Mesendoderm (in vitro differentiated cells): ENCODE measurements around the gene IGF1R.

Source experiments
- DNase-seq: peaks from one replicate; pipeline ENCODE4 v3.0.0; 2013
- H2AK5ac ChIP-seq: 2 replicates; pipeline ENCODE4 v1.6.1; 2013; ENCODE audit warnings: low read length, inconsistent platforms
- H2BK120ac ChIP-seq: 2 replicates; pipeline ENCODE4 v1.6.1; 2013; ENCODE audit warnings: low read depth, mild to moderate bottlenecking, low read length, moderate library complexity, mixed read lengths
- H2BK15ac ChIP-seq: replicated peaks from 2 replicates; pipeline ENCODE4 v1.6.1; 2013; ENCODE audit warnings: low read depth, mild to moderate bottlenecking, moderate library complexity
- H2BK5ac ChIP-seq: 2 replicates; pipeline ENCODE4 v1.6.1; 2013; ENCODE audit warnings: low read length, inconsistent platforms
- H3K18ac ChIP-seq: 2 replicates; pipeline ENCODE4 v1.6.1; 2013; ENCODE audit warnings: mild to moderate bottlenecking, low read length, mixed read lengths
- H3K23ac ChIP-seq: one replicate; pipeline ENCODE4 v1.6.1; 2013; ENCODE audit warnings: low read length
- H3K27ac ChIP-seq: 2 replicates; pipeline ENCODE4 v1.5.1; 2013; ENCODE audit warnings: low read depth, mild to moderate bottlenecking, inconsistent platforms, low read length, moderate library complexity
- H3K27me3 ChIP-seq: 2 replicates; pipeline ENCODE4 v1.6.1; 2013; ENCODE audit warnings: low read length, control low read depth, mild to moderate bottlenecking, inconsistent platforms; ENCODE audit not compliant: insufficient read depth, poor library complexity
- H3K36me3 ChIP-seq: 2 replicates; pipeline ENCODE4 v1.6.1; 2013; ENCODE audit warnings: low read length, inconsistent platforms; ENCODE audit not compliant: control insufficient read depth, insufficient read depth
- H3K4ac ChIP-seq: one replicate; pipeline ENCODE4 v1.6.1; 2013; ENCODE audit warnings: low read depth, mild to moderate bottlenecking, low read length, moderate library complexity
- H3K4me1 ChIP-seq: 2 replicates; pipeline ENCODE4 v1.6.1; 2013; ENCODE audit warnings: low read depth, low read length, inconsistent platforms; ENCODE audit not compliant: control insufficient read depth
- H3K4me2 ChIP-seq: 2 replicates; pipeline ENCODE4 v1.6.1; 2013; ENCODE audit warnings: low read length
- H3K4me3 ChIP-seq: 2 replicates; pipeline ENCODE4 v1.5.1; 2013; ENCODE audit warnings: mild to moderate bottlenecking, low read length
- H3K56ac ChIP-seq: one replicate; pipeline ENCODE4 v1.6.1; 2013; ENCODE audit warnings: low read length
- H3K79me1 ChIP-seq: 2 replicates; pipeline ENCODE4 v1.6.1; 2013; ENCODE audit warnings: low read length, inconsistent platforms
- H3K79me2 ChIP-seq: 2 replicates; pipeline ENCODE4 v1.6.1; 2013; ENCODE audit warnings: mild to moderate bottlenecking, low read length; ENCODE audit not compliant: control insufficient read depth, insufficient read depth
- H3K9ac ChIP-seq: 2 replicates; pipeline ENCODE4 v1.6.1; 2013; ENCODE audit warnings: low read length, inconsistent platforms
- H4K5ac ChIP-seq: one replicate; pipeline ENCODE4 v1.6.1; 2013; ENCODE audit warnings: low read length
- H4K8ac ChIP-seq: one replicate; pipeline ENCODE4 v1.6.1; 2013; ENCODE audit warnings: low read depth, mild to moderate bottlenecking, control low read depth, low read length, moderate library complexity
- WGBS: extraction: QIAGEN DNeasy Blood & Tissue Kit; methylation state at CpG from one replicate; pipeline ENCODE4 v1.1.7; 2013; ENCODE audit warnings: low lambda C conversion rate, missing lambda C conversion rate; ENCODE audit not compliant: insufficient coverage; ENCODE audit errors: extremely low coverage; 5-methylcytosine and 5-hydroxymethylcytosine counted together

The IGF1R gene

GRCh38 chr15:98905963-98906711, 257.8 kb downstream of the IGF1R start:
- H3K23ac ChIP-seq, result no peak overlapping the region
- no peak overlapping the region for H2BK120ac ChIP-seq
- H3K36me3 ChIP-seq, result no peaks in the 10 kb centered on the region
- peaks cover 3% of the 10 kb centered on the region for H3K4me1 ChIP-seq
- no peak overlapping the region for H2BK5ac ChIP-seq
- WGBS, result no CpG with 5 or more reads among the region's 7 CpGs
- no peak overlapping the region for H3K9ac ChIP-seq
- no peaks in the 10 kb centered on the region for H3K27me3 ChIP-seq
- no peak overlapping the region for H2AK5ac ChIP-seq
- DNase-seq, result no peak
- H3K27ac ChIP-seq, result no peak overlapping the region
- H4K8ac ChIP-seq, result no peak overlapping the region
- H3K4ac ChIP-seq, result no peak overlapping the region
- no peak overlapping the region for H4K5ac ChIP-seq
- no peak overlapping the region for H3K4me2 ChIP-seq
- H3K79me2 ChIP-seq, result peaks cover 2% of the 10 kb centered on the region
- H3K4me3 ChIP-seq, result no peak overlapping the region
- no peak overlapping the region for H3K56ac ChIP-seq
- no peak overlapping the region for H2BK15ac ChIP-seq
- peaks cover 8% of the 10 kb centered on the region for H3K79me1 ChIP-seq
- no peak overlapping the region for H3K18ac ChIP-seq

GRCh38 chr15:98906712-98907083, 258.4 kb downstream of the IGF1R start:
- Histone ChIP-seq H3K4me1 (no peaks in the 10 kb centered on the region), H3K27ac (no peak overlapping the region), H4K8ac (no peak overlapping the region), H3K79me1 (peaks cover 8% of the 10 kb centered on the region), H3K79me2 (peaks cover 2% of the 10 kb centered on the region), H3K36me3 (no peaks in the 10 kb centered on the region), H3K18ac (no peak overlapping the region), H3K4me2 (no peak overlapping the region), H2BK5ac (no peak overlapping the region), H3K4me3 (no peak overlapping the region), H3K9ac (no peak overlapping the region), H4K5ac (no peak overlapping the region), H2BK15ac (no peak overlapping the region), H2BK120ac (no peak overlapping the region), H3K56ac (no peak overlapping the region), H3K23ac (no peak overlapping the region), H3K27me3 (no peaks in the 10 kb centered on the region), H2AK5ac (no peak overlapping the region), H3K4ac (no peak overlapping the region)
- WGBS, result no CpG with 5 or more reads among the region's 6 CpGs
- DNase-seq, result no peak

GRCh38 chr15:98907927-98908471, 259.7 kb downstream of the IGF1R start:
- WGBS, result no CpG with 5 or more reads among the region's 4 CpGs

GRCh38 chr15:98909968-98910885, 261.9 kb downstream of the IGF1R start:
- no peaks in the 10 kb centered on the region for H3K27me3 ChIP-seq
- DNase-seq, result no peak
- H3K36me3 ChIP-seq, result peaks cover 2% of the 10 kb centered on the region
- no peak overlapping the region for H2BK120ac ChIP-seq
- no peak overlapping the region for H3K56ac ChIP-seq
- no peak overlapping the region for H4K5ac ChIP-seq
- H3K18ac ChIP-seq, result no peak overlapping the region
- no peak overlapping the region for H3K9ac ChIP-seq
- H3K23ac ChIP-seq, result no peak overlapping the region
- no peak overlapping the region for H3K27ac ChIP-seq
- no peak overlapping the region for H3K4ac ChIP-seq
- peaks cover 2% of the 10 kb centered on the region for H3K79me2 ChIP-seq
- no peak overlapping the region for H2BK5ac ChIP-seq
- no peaks in the 10 kb centered on the region for H3K4me1 ChIP-seq
- no peak overlapping the region for H3K4me3 ChIP-seq
- H2AK5ac ChIP-seq, result no peak overlapping the region
- WGBS, result no CpG with 5 or more reads among the region's 21 CpGs
- no peak overlapping the region for H3K4me2 ChIP-seq
- H4K8ac ChIP-seq, result no peak overlapping the region
- H3K79me1 ChIP-seq, result peaks cover 8% of the 10 kb centered on the region
- H2BK15ac ChIP-seq, result no peak overlapping the region

More at GRCh38 chr15:98907927-98908471, 259.7 kb downstream of the IGF1R start:
- Histone ChIP-seq H3K56ac (no peak overlapping the region), H3K4me1 (no peaks in the 10 kb centered on the region), H4K8ac (no peak overlapping the region), H4K5ac (no peak overlapping the region), H3K36me3 (no peaks in the 10 kb centered on the region), H3K4me3 (no peak overlapping the region), H3K27ac (no peak overlapping the region), H3K18ac (no peak overlapping the region), H2BK5ac (no peak overlapping the region), H3K79me2 (peaks cover 2% of the 10 kb centered on the region), H3K23ac (no peak overlapping the region), H3K9ac (no peak overlapping the region), H2BK15ac (no peak overlapping the region), H3K79me1 (peaks cover 8% of the 10 kb centered on the region), H3K4ac (no peak overlapping the region), H3K4me2 (no peak overlapping the region), H3K27me3 (no peaks in the 10 kb centered on the region), H2AK5ac (no peak overlapping the region), H2BK120ac (no peak overlapping the region)
- no peak for DNase-seq

- Histone ChIP-seq H3K56ac (no peak overlapping the region), H3K23ac (no peak overlapping the region), H4K8ac (no peak overlapping the region), H2BK5ac (no peak overlapping the region), H3K27ac (no peak overlapping the region), H3K79me2 (no peaks in the 10 kb centered on the region), H3K4ac (no peak overlapping the region), H3K4me3 (no peak overlapping the region), H3K9ac (no peak overlapping the region), H3K27me3 (no peaks in the 10 kb centered on the region), H3K36me3 (peaks cover 6% of the 10 kb centered on the region), H2AK5ac (no peak overlapping the region), H3K4me2 (no peak overlapping the region), H3K18ac (no peak overlapping the region), H3K4me1 (no peaks in the 10 kb centered on the region), H3K79me1 (peaks cover 2% of the 10 kb centered on the region), H2BK15ac (no peak overlapping the region), H2BK120ac (no peak overlapping the region), H4K5ac (no peak overlapping the region)
- DNase-seq, result no peak
- whole genome bisulfite sequencing, result no CpG with 5 or more reads among the region's 7 CpGs
Measured at GRCh38 chr15:98914626-98915025, 266.3 kb downstream of the IGF1R start.
